ENCODE data around the gene TRAK1.

Gene TRAK1

DNA sequence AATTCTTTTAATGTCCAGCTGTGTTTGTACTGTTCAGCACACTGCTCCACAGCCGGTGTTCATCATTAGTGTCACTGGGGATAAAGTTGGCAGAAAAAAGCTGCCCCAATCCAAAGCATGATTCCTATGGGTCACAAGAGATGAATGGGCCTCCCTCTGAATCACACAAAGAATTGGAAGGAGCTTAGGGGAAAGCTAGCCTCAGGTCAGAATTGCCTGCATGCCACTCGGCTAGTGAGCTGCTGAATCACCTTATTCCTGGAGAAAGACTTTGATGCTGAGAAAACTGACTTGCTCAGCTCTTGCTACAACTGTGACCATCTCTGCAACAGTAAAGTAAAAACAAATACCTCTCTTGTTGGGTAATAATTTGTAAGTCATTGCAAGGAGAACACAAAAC is 171.4 kb downstream of the TRAK1 start:
- peak; percentile 87 for DNase-seq

DNA sequence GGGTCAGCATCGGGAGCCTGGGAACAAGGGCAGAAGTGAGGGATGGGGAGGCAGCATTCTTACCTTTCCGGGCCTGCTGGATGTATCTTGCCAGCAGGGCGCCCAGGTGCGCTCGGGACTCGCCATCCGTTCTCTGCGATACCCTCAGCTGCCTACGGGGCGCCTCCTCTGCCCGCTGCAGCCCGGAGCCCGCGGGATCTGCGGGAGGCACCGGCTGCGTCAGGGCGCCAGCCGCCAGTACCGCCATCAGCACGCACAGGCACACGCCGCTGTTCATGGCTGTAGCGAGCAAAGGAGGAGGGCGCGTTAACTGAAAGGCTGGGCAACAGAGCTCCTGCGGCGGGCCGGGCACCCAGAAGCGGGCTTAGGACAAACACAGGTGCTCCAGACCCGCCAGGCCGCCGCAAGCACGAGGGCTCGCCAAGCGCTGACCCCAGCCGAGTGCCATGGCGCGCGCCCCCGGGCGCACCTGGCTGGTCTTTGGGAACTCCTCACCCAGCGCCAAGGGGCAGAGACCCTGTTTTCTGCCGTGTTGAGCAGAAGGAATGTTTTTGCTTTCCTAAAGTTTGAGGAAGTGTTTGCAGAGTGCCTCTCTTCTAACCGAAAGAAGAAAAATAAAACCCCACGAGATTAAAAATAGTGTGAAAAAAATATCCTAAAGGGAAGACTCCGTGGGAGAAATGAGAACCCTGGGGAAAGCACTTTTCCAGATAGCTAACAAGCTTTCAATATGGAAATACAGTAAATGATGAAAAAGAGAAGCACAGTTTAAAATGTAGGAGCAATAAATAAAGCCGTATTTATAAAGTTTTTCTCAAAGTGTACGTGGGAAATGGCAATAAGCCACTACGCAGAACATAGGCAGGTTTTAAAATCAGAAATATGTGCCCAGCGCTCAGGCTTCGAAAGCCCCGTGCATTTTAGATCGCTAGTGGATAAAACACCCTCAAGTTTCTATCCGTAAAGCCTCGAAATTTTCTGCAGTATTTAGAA is 172.5 kb downstream of the TRAK1 start:
- DNase-seq: no peak

DNA sequence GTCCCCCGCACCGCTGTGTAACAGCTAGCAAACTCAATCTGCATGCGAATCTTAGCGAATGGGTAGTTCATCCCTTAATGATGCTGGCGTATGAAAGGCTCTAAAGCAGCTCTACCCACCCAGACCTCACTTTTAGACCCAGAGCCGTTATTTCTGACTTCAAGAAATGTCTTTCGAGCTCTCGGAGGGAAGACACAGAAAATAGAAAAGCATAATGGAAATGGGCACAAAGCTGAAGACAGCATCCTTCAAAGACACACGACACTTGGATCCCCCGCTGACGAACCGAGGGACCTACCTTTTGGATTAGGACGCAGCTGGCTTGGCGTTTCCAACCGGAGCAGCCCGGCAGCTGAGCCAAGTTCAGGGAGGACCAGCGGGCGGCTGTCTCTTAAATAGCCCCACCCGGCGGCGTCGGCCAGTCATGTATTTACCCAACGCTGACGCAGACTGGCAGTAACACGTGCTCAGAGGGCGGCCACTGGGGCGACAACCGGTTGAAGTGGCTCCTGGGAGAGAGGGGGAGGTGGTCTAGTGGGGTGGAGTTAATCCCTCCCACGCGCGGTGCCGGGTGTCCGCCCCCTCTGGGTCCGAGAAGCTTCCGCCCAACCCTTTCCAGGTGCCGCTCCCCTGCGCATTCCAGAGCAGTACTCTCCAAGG is 173.4 kb downstream of the TRAK1 start:
- peak; percentile 30 for DNase-seq

DNA sequence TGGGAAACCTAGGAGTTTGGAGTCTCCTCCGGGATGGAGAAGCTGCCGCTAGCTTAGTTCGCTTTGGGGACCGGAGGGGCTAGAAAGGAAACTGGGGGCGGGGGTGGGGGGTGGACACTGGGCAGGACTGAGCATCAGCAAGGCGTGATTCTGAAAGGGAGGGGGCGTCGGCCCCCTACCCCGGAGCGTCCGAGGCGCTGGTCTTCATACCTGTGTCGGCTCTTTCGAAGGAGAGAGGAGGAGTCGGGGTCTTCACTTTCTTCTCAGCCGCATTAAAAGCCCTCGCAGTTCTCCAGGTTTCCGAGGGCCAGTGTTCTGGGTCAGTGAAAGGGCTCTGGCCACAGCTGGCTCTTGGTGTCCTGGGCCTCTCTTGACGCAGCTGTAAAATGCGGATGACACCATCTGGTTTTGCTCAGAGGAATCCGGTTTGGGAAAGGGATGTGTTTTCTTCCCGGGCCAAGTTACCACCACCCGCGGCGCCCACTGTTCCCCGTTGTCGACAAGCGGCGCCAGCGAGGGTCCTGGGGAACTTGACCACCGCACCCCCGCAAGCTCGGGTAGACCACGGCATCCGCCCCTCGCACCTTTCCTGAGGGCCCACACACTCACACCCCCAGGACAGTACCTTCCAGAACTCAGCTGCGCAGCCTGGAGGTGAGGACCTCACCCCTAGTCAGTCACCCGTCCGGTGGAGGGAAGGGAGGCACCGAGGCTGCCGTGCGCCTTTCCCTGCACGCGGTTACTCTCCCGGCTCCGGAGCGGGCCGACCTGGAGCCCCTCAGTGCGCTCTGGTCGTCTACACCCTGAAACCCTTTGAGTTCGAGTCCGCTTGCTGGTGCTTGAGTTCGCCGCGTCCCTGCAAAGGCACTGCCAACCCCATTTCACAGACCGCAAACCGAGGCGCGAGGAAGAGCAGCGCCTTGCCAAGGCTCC is 174.2 kb downstream of the TRAK1 start:
- DNase-seq: no peak

DNA sequence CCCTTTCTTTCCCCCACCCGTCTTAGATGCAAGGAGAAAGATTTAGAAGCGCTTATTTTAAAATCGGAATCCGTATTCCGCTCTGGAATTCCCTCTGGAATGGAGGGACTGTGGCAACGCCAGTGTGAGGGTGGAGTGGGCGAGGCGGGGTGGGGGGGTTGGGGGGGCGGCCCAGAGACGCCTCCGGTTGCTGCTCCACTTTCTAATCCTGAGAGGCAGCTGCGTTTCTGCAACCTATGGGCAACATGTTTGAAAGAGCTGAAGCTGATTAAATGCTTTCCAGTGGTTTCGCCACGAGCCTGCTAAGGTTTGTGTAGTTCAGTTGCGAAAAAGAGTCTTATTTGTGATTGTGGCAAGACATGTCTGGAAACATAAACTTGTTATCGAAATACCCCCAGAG is 174.9 kb downstream of the TRAK1 start, which contains the start of gene CCK:
TSS of gene CCK (minus strand) at position 101 of the 400 bp plus-strand sequence. CDS start 2,555 bp downstream, outside the sequence.
- DNase-seq: no peak

DNA sequence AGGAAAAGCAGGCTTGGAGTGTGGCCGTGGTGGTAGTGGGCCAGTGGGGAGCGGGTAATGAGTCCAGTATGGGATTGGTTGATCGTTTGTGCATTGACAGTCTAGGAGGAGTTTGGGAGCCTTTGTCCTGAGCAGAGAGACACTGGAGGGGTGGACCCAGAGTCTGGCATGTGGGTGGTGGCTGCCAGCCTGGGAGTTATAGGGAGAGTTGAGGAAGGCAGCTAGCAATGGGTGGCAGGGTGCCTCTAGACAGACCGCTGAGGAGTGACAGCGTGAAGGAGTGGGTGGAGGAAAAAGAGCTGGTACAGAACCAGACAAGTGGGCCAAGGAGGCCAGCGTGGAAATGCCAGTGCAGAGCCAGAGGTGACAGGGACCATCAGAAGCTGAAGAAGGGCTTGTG is 176.7 kb downstream of the TRAK1 start:
- no peak for DNase-seq

DNA sequence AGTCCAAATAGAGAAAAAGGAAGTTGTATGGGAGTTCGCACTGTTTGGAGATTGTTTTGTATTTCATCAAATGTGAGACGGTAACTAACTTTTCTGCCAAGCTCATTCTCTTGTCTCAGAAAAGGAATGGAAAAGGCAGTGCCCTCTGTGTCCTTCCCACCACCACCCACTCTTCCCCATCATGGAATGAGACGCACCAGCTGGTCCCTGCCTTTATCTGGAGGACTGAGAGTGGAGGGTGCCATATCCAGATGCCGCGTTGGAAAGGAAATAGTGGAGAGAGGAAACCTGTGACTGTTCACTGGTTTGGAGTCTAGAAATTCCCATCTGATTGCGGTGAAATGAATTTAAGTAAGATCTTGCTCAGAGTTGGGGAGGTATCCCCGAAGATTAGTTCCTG is 178.5 kb downstream of the TRAK1 start:
- DNase-seq: no peak

DNA sequence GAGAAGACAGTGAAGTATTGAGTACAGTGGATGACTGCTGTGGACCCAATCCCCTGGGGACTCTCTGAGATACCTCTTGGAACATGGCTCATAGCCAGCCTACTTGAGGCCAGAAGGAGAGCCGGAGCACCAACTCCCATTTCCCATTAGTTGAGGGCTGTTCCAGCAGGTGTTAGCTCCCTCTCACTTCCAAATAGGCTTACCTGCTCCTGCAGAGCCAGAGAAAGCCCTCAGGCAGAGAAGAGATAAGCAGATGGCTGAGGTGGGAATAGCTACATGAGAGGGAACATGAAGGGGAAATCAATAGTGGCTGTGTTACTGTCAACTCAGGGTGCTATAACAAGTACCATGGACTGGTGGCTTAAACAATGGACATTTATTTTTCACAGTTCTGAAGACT is 179.4 kb downstream of the TRAK1 start:
- no peak for DNase-seq

DNA sequence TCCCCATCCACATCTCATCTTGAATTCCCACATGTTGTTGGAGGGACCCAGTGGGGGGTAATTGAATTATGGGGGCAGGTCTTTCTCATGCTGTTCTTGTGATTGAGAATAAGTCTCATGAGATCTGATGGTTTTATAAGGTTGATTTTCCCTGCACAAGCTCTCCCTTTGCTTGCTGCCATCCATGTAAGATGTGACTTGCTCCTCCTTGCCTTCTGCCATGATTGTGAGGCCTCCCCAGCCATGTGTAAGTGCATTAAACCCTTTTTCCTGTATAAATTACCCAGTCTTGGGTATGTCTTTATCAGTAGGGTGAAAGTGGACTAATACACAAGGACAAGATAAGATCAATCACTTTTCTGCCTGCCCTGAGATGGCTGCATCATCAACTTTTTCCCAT is 180.6 kb downstream of the TRAK1 start:
- no peak for DNase-seq

DNA sequence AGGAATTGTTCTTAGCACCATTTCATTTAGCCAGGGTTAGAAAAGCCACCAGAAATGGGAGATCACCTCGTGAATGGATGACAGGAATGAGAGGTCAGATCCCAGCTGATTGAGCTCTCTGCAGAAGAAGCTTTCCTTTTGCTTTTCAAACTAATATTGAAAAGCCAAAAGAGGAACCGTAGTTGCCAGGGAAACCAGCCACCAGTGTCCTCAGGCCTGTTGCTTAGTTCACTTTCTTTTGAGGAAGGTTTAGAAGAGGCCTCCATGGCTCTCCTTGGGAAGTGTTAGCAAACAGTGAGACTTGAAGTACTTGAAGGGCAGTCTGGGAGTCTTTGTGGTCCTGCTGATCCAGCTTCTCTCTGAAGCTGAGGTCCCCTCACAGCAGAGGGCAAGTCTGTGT is 182.2 kb downstream of the TRAK1 start:
- no peak for DNase-seq

DNA sequence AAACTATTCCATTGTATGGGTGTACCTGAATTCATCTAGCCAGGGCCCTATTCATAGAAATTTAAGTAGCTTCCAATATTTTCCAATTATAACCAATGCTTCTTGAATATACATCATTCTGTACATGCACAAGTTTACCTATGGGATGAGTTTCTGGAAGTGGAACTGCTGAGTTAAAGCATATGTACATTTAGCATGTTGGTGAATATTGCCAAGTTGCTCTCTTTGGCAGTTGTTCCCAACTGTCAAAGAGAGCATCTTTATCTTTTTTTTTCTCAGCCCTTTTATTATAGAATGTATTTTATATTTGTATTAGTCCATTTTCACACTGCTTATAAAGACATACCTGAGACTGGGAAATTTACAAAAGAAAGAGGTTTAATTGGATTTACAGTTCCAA is 183.1 kb downstream of the TRAK1 start:
- no peak for DNase-seq

DNA sequence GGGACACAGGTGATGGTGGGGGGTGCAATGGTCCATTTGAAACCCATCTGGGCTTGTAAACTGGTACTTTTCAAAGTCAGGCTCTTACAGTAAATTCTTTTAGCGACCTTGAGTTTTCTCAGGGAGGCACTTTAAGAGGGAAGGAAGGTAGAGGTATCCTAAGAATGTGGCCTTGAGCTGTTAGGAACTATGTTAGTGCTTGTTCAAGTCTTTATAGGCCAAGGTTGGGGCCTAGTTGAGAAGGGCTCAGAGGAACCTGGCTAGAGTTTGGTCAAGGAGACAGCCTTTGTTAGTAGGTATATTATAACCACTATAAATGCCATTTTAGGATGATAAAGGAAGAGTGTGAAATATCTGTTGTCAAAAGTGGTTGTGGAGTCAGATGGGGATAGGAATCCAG is 184.1 kb downstream of the TRAK1 start:
- DNase-seq: no peak
